HCT116 (cell line): ENCODE measurements around the gene MALT1.

Experiments
- CTCF ChIP-seq, 3 experiments: fragments of 200-600 bp in 1 of 3; sonication (generic) in 1 of 3; IDR thresholded peaks in 2 of 3; conservative IDR thresholded peaks in 1 of 3; 2 replicates each; pipeline ENCODE4 v1.5.1; 2012 to 2017; ENCODE audit warnings: low read depth in 2 of 3, low read length in 2 of 3, antibody characterized with exemption in 1 of 3, borderline replicate concordance in 1 of 3, control low read depth in 1 of 3, mild to moderate bottlenecking in 1 of 3, mixed read lengths in 1 of 3, mixed run types in 1 of 3, moderate library complexity in 1 of 3; ENCODE audit not compliant: insufficient read depth in 1 of 3
- EZH2phosphoT487 ChIP-seq: fragments of 200-600 bp; IDR thresholded peaks from 2 replicates; pipeline ENCODE4 v1.6.1; 2018; ENCODE audit warnings: antibody characterized with exemption, borderline replicate concordance
- POLR2A ChIP-seq: IDR thresholded peaks from 2 replicates; pipeline ENCODE4 v1.7.0; 2011; ENCODE audit warnings: borderline replicate concordance; ENCODE audit not compliant: insufficient read depth, insufficient read length; ENCODE audit errors: extremely low read depth

GRCh38 chr18:58777471-58777870 lies 106.2 kb downstream of the MALT1 start:
- TF ChIP-seq POLR2A (no peak), EZH2phosphoT487 (no peak), CTCF (IDR thresholded peaks at IDR 0.05 in 2 of 3, conservative IDR thresholded peaks at IDR 0.05 in 1 of 3; ENCODE audit: borderline replicate concordance in 1 of 3, insufficient read depth in 1 of 3, low read depth in 2 of 3, low read length in 2 of 3) (no peak)
